ENCODE data around the gene C10orf67. TPM values are rescaled to one million over a fixed set of nuclear protein-coding genes. Genes with fewer than 3 reads are reported as not detected.

C10orf67 gene
- total RNA-seq, 1 experiment from 2014 or later = 0.21 TPM

- intact Hi-C loops (cut with micrococcal nuclease) = no loop called here
- POLR2A ChIA-PET = no interaction called here
- no peaks in the 10 kb centered on the region for H3K36me3 Mint-ChIP-seq (ENCODE audit: insufficient read depth, unreplicated experiment)
- no TSS peak for BruUV-seq (replicated peaks)
- H3K27me3 Mint-ChIP-seq (ENCODE audit: insufficient read depth, unreplicated experiment) = peaks cover 42% of the 10 kb centered on the region
- H3K27ac Mint-ChIP-seq (ENCODE audit: low read depth, unreplicated experiment) = no peak overlapping the region
- CTCF ChIA-PET = interaction anchor here (1.0 to 2.3 kb wide), 2 partner anchors 31 to 126 kb away, joined by 6 to 7 read pairs; no protein-coding TSS in a partner anchor
- TF ChIP-seq, protein P1, sequence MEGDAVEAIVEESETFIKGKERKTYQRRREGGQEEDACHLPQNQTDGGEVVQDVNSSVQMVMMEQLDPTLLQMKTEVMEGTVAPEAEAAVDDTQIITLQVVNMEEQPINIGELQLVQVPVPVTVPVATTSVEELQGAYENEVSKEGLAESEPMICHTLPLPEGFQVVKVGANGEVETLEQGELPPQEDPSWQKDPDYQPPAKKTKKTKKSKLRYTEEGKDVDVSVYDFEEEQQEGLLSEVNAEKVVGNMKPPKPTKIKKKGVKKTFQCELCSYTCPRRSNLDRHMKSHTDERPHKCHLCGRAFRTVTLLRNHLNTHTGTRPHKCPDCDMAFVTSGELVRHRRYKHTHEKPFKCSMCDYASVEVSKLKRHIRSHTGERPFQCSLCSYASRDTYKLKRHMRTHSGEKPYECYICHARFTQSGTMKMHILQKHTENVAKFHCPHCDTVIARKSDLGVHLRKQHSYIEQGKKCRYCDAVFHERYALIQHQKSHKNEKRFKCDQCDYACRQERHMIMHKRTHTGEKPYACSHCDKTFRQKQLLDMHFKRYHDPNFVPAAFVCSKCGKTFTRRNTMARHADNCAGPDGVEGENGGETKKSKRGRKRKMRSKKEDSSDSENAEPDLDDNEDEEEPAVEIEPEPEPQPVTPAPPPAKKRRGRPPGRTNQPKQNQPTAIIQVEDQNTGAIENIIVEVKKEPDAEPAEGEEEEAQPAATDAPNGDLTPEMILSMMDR (IDR thresholded peaks at IDR 0.05; ENCODE audit: unreplicated experiment) = no peak
- H3K4me1 Mint-ChIP-seq (ENCODE audit: insufficient read depth, unreplicated experiment) = no peaks in the 10 kb centered on the region
- no peak for DNase-seq (ENCODE audit: unreplicated experiment)
- no peak overlapping the region for H3K4me3 Mint-ChIP-seq (ENCODE audit: unreplicated experiment)
- no peaks in the 10 kb centered on the region for H3K9me3 Mint-ChIP-seq (ENCODE audit: unreplicated experiment)
Observed at GRCh38 chr10:23189024-23189423, 155.6 kb downstream of the C10orf67 start.

- H3K9me3 Mint-ChIP-seq (ENCODE audit: unreplicated experiment) = no peaks in the 10 kb centered on the region
- H3K4me1 Mint-ChIP-seq (ENCODE audit: insufficient read depth, unreplicated experiment) = no peaks in the 10 kb centered on the region
- no TSS peak for BruUV-seq (replicated peaks)
- ChIA-PET CTCF (interaction anchor here (0.8 kb wide), 1 partner anchor 28 kb away, joined by 3 read pairs; no protein-coding TSS in a partner anchor), POLR2A (no interaction called here)
- no peak overlapping the region for H3K4me3 Mint-ChIP-seq (ENCODE audit: unreplicated experiment)
- peaks cover 43% of the 10 kb centered on the region for H3K27me3 Mint-ChIP-seq (ENCODE audit: insufficient read depth, unreplicated experiment)
- TF ChIP-seq, protein P1 (IDR thresholded peaks at IDR 0.05; ENCODE audit: unreplicated experiment) = no peak
- intact Hi-C loops (cut with micrococcal nuclease) = no loop called here
- no peak for DNase-seq (ENCODE audit: unreplicated experiment)
- H3K27ac Mint-ChIP-seq (ENCODE audit: low read depth, unreplicated experiment) = no peak overlapping the region
- no peaks in the 10 kb centered on the region for H3K36me3 Mint-ChIP-seq (ENCODE audit: insufficient read depth, unreplicated experiment)
Observed at GRCh38 chr10:23187155-23187554, 157.4 kb downstream of the C10orf67 start.

GRCh38 chr10:23186697-23187096 is 157.9 kb downstream of the C10orf67 start:
- ChIA-PET POLR2A (interaction anchor here (0.6 kb wide), 1 partner anchor 52 kb away, joined by 3 read pairs; no protein-coding TSS in a partner anchor), CTCF (interaction anchor here (0.6 to 0.8 kb wide), 2 partner anchors 22 to 28 kb away, joined by 3 to 4 read pairs; no protein-coding TSS in a partner anchor)
- no peaks in the 10 kb centered on the region for H3K4me1 Mint-ChIP-seq (ENCODE audit: insufficient read depth, unreplicated experiment)
- no peak for DNase-seq (ENCODE audit: unreplicated experiment)
- TF ChIP-seq, protein P1 (IDR thresholded peaks at IDR 0.05; ENCODE audit: unreplicated experiment) = no peak
- H3K27me3 Mint-ChIP-seq (ENCODE audit: insufficient read depth, unreplicated experiment) = peaks cover 48% of the 10 kb centered on the region
- H3K36me3 Mint-ChIP-seq (ENCODE audit: insufficient read depth, unreplicated experiment) = no peaks in the 10 kb centered on the region
- no peak overlapping the region for H3K27ac Mint-ChIP-seq (ENCODE audit: low read depth, unreplicated experiment)
- no peaks in the 10 kb centered on the region for H3K9me3 Mint-ChIP-seq (ENCODE audit: unreplicated experiment)
- no TSS peak for BruUV-seq (replicated peaks)
- intact Hi-C loops (cut with micrococcal nuclease) = no loop called here
- no peak overlapping the region for H3K4me3 Mint-ChIP-seq (ENCODE audit: unreplicated experiment)

DNA sequence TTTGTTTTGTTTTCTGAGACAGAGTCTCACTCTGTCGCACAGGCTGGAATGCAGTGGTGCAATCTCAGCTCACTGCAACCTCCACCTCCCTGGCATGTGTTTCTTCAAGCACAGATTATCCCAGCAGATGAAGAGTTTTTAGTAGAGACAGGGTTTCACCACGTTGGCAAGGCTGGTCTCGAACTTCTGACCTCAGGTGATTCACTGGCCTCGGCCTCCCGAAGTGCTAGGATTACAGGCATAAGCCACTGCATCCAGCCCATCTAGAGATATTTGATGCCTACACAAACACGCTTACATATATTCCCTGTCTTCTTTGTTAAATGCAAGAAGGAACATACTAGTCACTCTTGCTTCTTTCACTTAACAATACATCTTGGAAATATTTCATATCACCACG is 158.4 kb downstream of the C10orf67 start:
- TF ChIP-seq, protein P1 (IDR thresholded peaks at IDR 0.05; ENCODE audit: unreplicated experiment) = no peak

More for the DNA sequence above, 158.4 kb downstream of the C10orf67 start:
- no peaks in the 10 kb centered on the region for H3K9me3 Mint-ChIP-seq (ENCODE audit: unreplicated experiment)
- intact Hi-C loops (cut with micrococcal nuclease) = no loop called here
- BruUV-seq (replicated peaks) = no TSS peak
- H3K27ac Mint-ChIP-seq (ENCODE audit: low read depth, unreplicated experiment) = no peak overlapping the region
- H3K36me3 Mint-ChIP-seq (ENCODE audit: insufficient read depth, unreplicated experiment) = no peaks in the 10 kb centered on the region
- ChIA-PET CTCF (interaction anchor here (0.6 kb wide), 1 partner anchor 23 kb away, joined by 4 read pairs; no protein-coding TSS in a partner anchor), POLR2A (interaction anchor here (0.6 kb wide), 1 partner anchor 53 kb away, joined by 3 read pairs; no protein-coding TSS in a partner anchor)
- no peak for DNase-seq (ENCODE audit: unreplicated experiment)
- H3K4me3 Mint-ChIP-seq (ENCODE audit: unreplicated experiment) = no peak overlapping the region
- peaks cover 50% of the 10 kb centered on the region for H3K27me3 Mint-ChIP-seq (ENCODE audit: insufficient read depth, unreplicated experiment)
- no peaks in the 10 kb centered on the region for H3K4me1 Mint-ChIP-seq (ENCODE audit: insufficient read depth, unreplicated experiment)
